CD14-positive monocyte (primary cell): Measurements from ENCODE around the gene SOAT1. TPM values are rescaled to one million over a fixed set of nuclear protein-coding genes. Genes with fewer than 3 reads are reported as not detected.
A peak's percentile ranks its signal among the peaks of the same experiment; 100 is the strongest.

Experiments
- DNase-seq, 3 donors: peaks; one replicate each; pipeline ENCODE4 v3.0.0-alpha.2; 2011 to 2022
- H2AFZ ChIP-seq: 2 replicates; pipeline ENCODE4 v1.6.0; 2012; ENCODE audit warnings: mild to moderate bottlenecking, low read depth, low read length, inconsistent platforms; ENCODE audit not compliant: insufficient read depth, poor library complexity, severe bottlenecking
- H3K27ac ChIP-seq, 2 donors: 1 replicate in 1 of 2; 2 replicates in 1 of 2; pipeline ENCODE4 v1.5.1; 2012 to 2013; ENCODE audit warnings: low read length in 2 of 2, control low read depth in 1 of 2, inconsistent platforms in 1 of 2, low read depth in 1 of 2, mild to moderate bottlenecking in 1 of 2
- H3K27me3 ChIP-seq, 2 donors: one replicate each; pipeline versions ENCODE4 v1.6.0 to v1.6.1; 2011 to 2013; ENCODE audit warnings: low read length in 2 of 2; ENCODE audit not compliant: control insufficient read depth in 2 of 2, insufficient read depth in 2 of 2
- H3K36me3 ChIP-seq, 2 donors: replicated peaks in 1 of 2; 1 replicate in 1 of 2; 2 replicates in 1 of 2; pipeline versions ENCODE4 v1.5.1 to v1.6.1; 2012 to 2013; ENCODE audit warnings: low read length in 2 of 2, control low read depth in 1 of 2, inconsistent platforms in 1 of 2, mild to moderate bottlenecking in 1 of 2; ENCODE audit not compliant: insufficient read depth in 2 of 2, control insufficient read depth in 1 of 2
- H3K4me1 ChIP-seq, 2 donors: 1 replicate in 1 of 2; 2 replicates in 1 of 2; pipeline versions ENCODE4 v1.5.1 to v1.6.1; 2012 to 2013; ENCODE audit warnings: low read length in 2 of 2, control low read depth in 1 of 2, inconsistent platforms in 1 of 2, mild to moderate bottlenecking in 1 of 2, moderate library complexity in 1 of 2; ENCODE audit not compliant: insufficient read depth in 2 of 2, control insufficient read depth in 1 of 2
- H3K4me2 ChIP-seq: replicated peaks from 2 replicates; pipeline ENCODE3; 2012; ENCODE audit warnings: low read length, moderate library complexity, mild to moderate bottlenecking; ENCODE audit not compliant: poor library complexity, severe bottlenecking; ENCODE audit errors: extremely low read depth
- H3K4me3 ChIP-seq, 3 experiments: fragments of 200-600 bp in 1 of 3; sonication (generic) in 1 of 3; replicated peaks in 1 of 3; 1 replicate in 2 of 3; 2 replicates in 1 of 3; pipeline ENCODE4 v1.5.1; 2011 to 2013; ENCODE audit warnings: low read length in 3 of 3, mild to moderate bottlenecking in 3 of 3, control low read depth in 2 of 3, low read depth in 2 of 3, inconsistent platforms in 1 of 3, moderate library complexity in 1 of 3
- H3K79me2 ChIP-seq: 2 replicates; pipeline ENCODE4 v1.6.0; 2012; ENCODE audit warnings: mild to moderate bottlenecking, control low read depth, inconsistent platforms, low read length, moderate library complexity; ENCODE audit not compliant: insufficient read depth
- H3K9ac ChIP-seq: 2 replicates; pipeline ENCODE4 v1.6.0; 2017; ENCODE audit warnings: low read length, mild to moderate bottlenecking; ENCODE audit not compliant: insufficient read depth, poor library complexity, severe bottlenecking
- H3K9me3 ChIP-seq, 2 donors: replicated peaks in 1 of 2; 1 replicate in 1 of 2; 2 replicates in 1 of 2; pipeline versions ENCODE4 v1.5.1 to v1.6.1; 2012 to 2013; ENCODE audit warnings: low read length in 2 of 2, control low read depth in 1 of 2; ENCODE audit not compliant: control insufficient read depth in 1 of 2, insufficient read depth in 1 of 2
- H4K20me1 ChIP-seq: 2 replicates; pipeline ENCODE4 v1.6.0; 2012; ENCODE audit warnings: mild to moderate bottlenecking, low read length, control low read depth, moderate library complexity; ENCODE audit not compliant: insufficient read depth
- H3K27ac Mint-ChIP-seq, 7 donors: one replicate each; pipeline ENCODE4 v1.8.0; 2020; ENCODE audit warnings: mild to moderate bottlenecking in 7 of 7, mixed read lengths in 7 of 7, moderate library complexity in 6 of 7, inconsistent platforms in 2 of 7
- H3K27me3 Mint-ChIP-seq, 3 donors: one replicate each; pipeline ENCODE4 v1.8.0; 2021 to 2022; ENCODE audit warnings: low read depth in 3 of 3, mild to moderate bottlenecking in 3 of 3, mixed read lengths in 3 of 3, moderate library complexity in 3 of 3, inconsistent platforms in 1 of 3
- H3K36me3 Mint-ChIP-seq, 2 donors: one replicate each; pipeline ENCODE4 v1.8.0; 2020; ENCODE audit warnings: mixed read lengths in 2 of 2, inconsistent platforms in 1 of 2, mild to moderate bottlenecking in 1 of 2
- H3K4me1 Mint-ChIP-seq: one replicate; pipeline ENCODE4 v1.8.0; 2020; ENCODE audit warnings: mild to moderate bottlenecking, mixed read lengths
- H3K4me3 Mint-ChIP-seq, 2 donors: one replicate each; pipeline ENCODE4 v1.8.0; 2020; ENCODE audit warnings: mild to moderate bottlenecking in 2 of 2, mixed read lengths in 2 of 2, moderate library complexity in 1 of 2
- H3K9me3 Mint-ChIP-seq, 7 donors: one replicate each; pipeline ENCODE4 v1.8.0; 2020 to 2022; ENCODE audit warnings: mixed read lengths in 7 of 7, mild to moderate bottlenecking in 6 of 7, moderate library complexity in 6 of 7, inconsistent platforms in 2 of 7
- CTCF ChIP-seq: fragments of 200-600 bp; IDR thresholded peaks from one replicate; pipeline ENCODE4 v1.8.0; 2022; ENCODE audit warnings: antibody characterized with exemption, mild to moderate bottlenecking
- WGBS: methylation state at CpG from one replicate; pipeline ENCODE4 v1.1.5; 2013; ENCODE audit warnings: missing lambda C conversion rate; ENCODE audit not compliant: insufficient coverage; 5-methylcytosine and 5-hydroxymethylcytosine counted together
- intact Hi-C, 2 donors: fragments of 100-400 bp; cut with micrococcal nuclease; formaldehyde crosslinking; loops; one replicate each; pipeline versions ENCODE4 v1.15.0 to v1.15.1; 2023
- polyA plus RNA-seq, 3 donors: library from polyadenylated mRNA; depleted of rRNA in 1 of 3; unstranded in 2 of 3; stranded (reverse) in 1 of 3; fragments of 300-500 nt in 2 of 3; fragments of >200 nt in 1 of 3; fragmentation: Illumina TruSeq in 2 of 3; gene quantifications; 1 replicate in 2 of 3; 2 replicates in 1 of 3; pipeline ENCODE4 v1.2.3, GENCODE V29; 2012 to 2021

The SOAT1 gene
- polyA plus RNA-seq, 3 donors, result 15.8 to 158 (median 105) TPM

GRCh38 chr1:179252606-179253005 is 41.0 kb upstream of the SOAT1 start:
- Histone ChIP-seq H3K9ac (no peak overlapping the region), H3K27ac (no peak overlapping the region), H3K36me3 (no peaks in the 10 kb centered on the region), H3K4me3 (no peak overlapping the region), H2AFZ (no peak overlapping the region), H3K9me3 (no peaks in the 10 kb centered on the region), H3K27me3 (no peaks in the 10 kb centered on the region), H3K4me2 (no peak overlapping the region), H3K4me1 (no peaks in the 10 kb centered on the region), H3K79me2 (no peaks in the 10 kb centered on the region), H4K20me1 (no peaks in the 10 kb centered on the region)
- Mint-ChIP-seq H3K27ac (no peak overlapping the region), H3K27me3 (peaks cover 0 to 1% (median 0%) of the 10 kb centered on the region in 3 donors), H3K4me1 (peaks cover 10% of the 10 kb centered on the region), H3K36me3 (no peaks in the 10 kb centered on the region), H3K9me3 (peaks cover 0 to 2% (median 0%) of the 10 kb centered on the region in 7 donors), H3K4me3 (peak overlapping the region in 1 of 2 donors; percentile 39)
- TF ChIP-seq CTCF, result no peak
- DNase-seq, result no peak
- intact Hi-C loops, result no loop called here
- 86% methylated on average over 1 of the region's 4 CpGs for WGBS

- Histone ChIP-seq H3K27ac (no peak overlapping the region), H3K9me3 (no peaks in the 10 kb centered on the region), H3K4me1 (no peaks in the 10 kb centered on the region), H3K4me2 (no peak overlapping the region), H3K9ac (peak overlapping the region; percentile 32), H3K79me2 (no peaks in the 10 kb centered on the region), H3K27me3 (no peaks in the 10 kb centered on the region), H2AFZ (no peak overlapping the region), H4K20me1 (no peaks in the 10 kb centered on the region), H3K4me3 (no peak overlapping the region), H3K36me3 (no peaks in the 10 kb centered on the region)
- DNase-seq, result no peak
- intact Hi-C loops, result no loop called here
- TF ChIP-seq CTCF, result no peak
- Mint-ChIP-seq H3K9me3 (peaks cover 0 to 2% (median 0%) of the 10 kb centered on the region in 7 donors), H3K4me3 (no peak overlapping the region), H3K27me3 (no peaks in the 10 kb centered on the region), H3K36me3 (no peaks in the 10 kb centered on the region), H3K4me1 (peaks cover 9% of the 10 kb centered on the region), H3K27ac (no peak overlapping the region)
- WGBS, result 96% methylated on average over 5 of the region's 8 CpGs
Measured at GRCh38 chr1:179253286-179253972, 40.2 kb upstream of the SOAT1 start.
